Omental fat pad (tissue), 4 donors: ENCODE measurements around the gene RFTN2. TPM values are rescaled to one million over a fixed set of nuclear protein-coding genes. Genes with fewer than 3 reads are reported as not detected.
"Not testable (repeated sequence)": the region's sequence is repeated elsewhere in the genome, so short reads cannot be mapped to it uniquely, and the experiment has no call there.

Experiments used
- ATAC-seq: fragments of 150-250 bp; one replicate; pipeline ENCODE4 v1.9.1; 2016; ENCODE audit warnings: mild to moderate bottlenecking, moderate library complexity; ENCODE audit not compliant: low FRiP score
- DNase-seq: peaks from one replicate; pipeline ENCODE4 v3.0.0-alpha.2; 2019; ENCODE audit warnings: low spot score
- CTCF ChIP-seq, 3 donors: fragments of 450-650 bp; IDR thresholded peaks; one replicate each; pipeline ENCODE4 v1.5.1; 2016 to 2017; ENCODE audit warnings: antibody characterized with exemption in 3 of 3, mild to moderate bottlenecking in 3 of 3, moderate library complexity in 2 of 3
- total RNA-seq, 4 donors: library from RNA; depleted of rRNA; stranded (reverse); fragments of >200 nt; gene quantifications; one replicate each; pipeline ENCODE4 v1.1.0, GENCODE V29; 2016

The RFTN2 gene
- total RNA-seq, 4 donors from 2014 or later, result 5.3 to 27.3 (median 14.0) TPM

- DNase-seq, result no peak
- ATAC-seq, result no peak
- peak in 1 of 3 donors; percentile 17 for TF ChIP-seq CTCF (IDR thresholded peaks at IDR 0.05)
These were observed 32.2 kb upstream of the RFTN2 start for GRCh38 chr2:197707316-197708213.

- DNase-seq (no peak), ATAC-seq (no peak)
- no peak for TF ChIP-seq CTCF (IDR thresholded peaks at IDR 0.05)
These were observed 31.4 kb upstream of the RFTN2 start for GRCh38 chr2:197706839-197707207.

- peak; percentile 16 for ATAC-seq
- DNase-seq, result peak; percentile 22
- TF ChIP-seq CTCF (IDR thresholded peaks at IDR 0.05), result no peak
These were observed 30.8 kb upstream of the RFTN2 start for GRCh38 chr2:197705912-197706838.

- TF ChIP-seq CTCF (IDR thresholded peaks at IDR 0.05), result no peak
- peak; percentile 97 for ATAC-seq
- peak; percentile 68 for DNase-seq
These were observed 29.9 kb upstream of the RFTN2 start, which contains the start of gene MARS2 for GRCh38 chr2:197705121-197705911. Gene MARS2, plus strand, starts transcription at chr2:197705369. Its CDS starts 37 bp downstream, at chr2:197705406.

- ATAC-seq (peak; percentile 24), DNase-seq (no peak)
- TF ChIP-seq CTCF (IDR thresholded peaks at IDR 0.05), result no peak
These were observed 29.2 kb upstream of the RFTN2 start for GRCh38 chr2:197704434-197705120.

GRCh38 chr2:197700960-197701359 is 25.6 kb upstream of the RFTN2 start:
- ATAC-seq, result no peak
- TF ChIP-seq CTCF (IDR thresholded peaks at IDR 0.05), result no peak
- DNase-seq, result no peak

GRCh38 chr2:197699724-197700123 is 24.3 kb upstream of the RFTN2 start:
- not testable (repeated sequence) for ATAC-seq

GRCh38 chr2:197696571-197696970 is 21.2 kb upstream of the RFTN2 start:
- not testable (repeated sequence) for DNase-seq, ATAC-seq

More at GRCh38 chr2:197699724-197700123, 24.3 kb upstream of the RFTN2 start:
- not testable (repeated sequence) for DNase-seq

GRCh38 chr2:197695971-197696370 is 20.6 kb upstream of the RFTN2 start:
- not testable (repeated sequence) for DNase-seq, ATAC-seq
